ENCODE data around the gene ARHGEF4.

DNA sequence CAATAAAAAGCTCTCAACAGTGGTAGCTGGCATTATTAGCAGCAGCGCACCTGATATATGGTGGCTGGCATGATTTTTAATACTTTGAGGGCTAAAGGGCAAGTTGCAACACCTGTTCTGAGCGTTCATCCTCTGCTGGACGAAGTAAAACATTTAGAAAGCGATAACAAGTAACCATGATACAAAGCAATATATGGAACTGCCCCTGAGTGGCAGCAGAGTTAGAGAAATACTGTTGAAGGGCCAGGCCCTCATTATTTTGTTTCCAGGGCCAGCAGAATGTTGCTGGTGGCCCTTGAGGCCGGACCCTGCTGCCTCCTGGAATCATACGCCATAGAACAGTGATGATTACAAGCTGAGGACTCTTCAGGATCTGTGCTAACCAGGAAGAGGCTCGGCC lies 47.8 kb downstream of the ARHGEF4 start:
- TF ChIP-seq EZH2 (IDR thresholded peaks at IDR 0.05; ENCODE audit: borderline replicate concordance, low read depth, low read length, severe bottlenecking), result no peak
- no peak for TF ChIP-seq CTCF (IDR thresholded peaks at IDR 0.05; ENCODE audit: extremely low read depth in 1 of 2, insufficient read depth in 1 of 2, low read depth in 1 of 2, low read length in 2 of 2)
- TF ChIP-seq POLR2AphosphoS5 (IDR thresholded peaks at IDR 0.05; ENCODE audit: insufficient read depth, low read depth, low read length), result no peak
- TF ChIP-seq POLR2A (IDR thresholded peaks at IDR 0.05; ENCODE audit: low read depth, low read length), result no peak
- no peak for TF ChIP-seq MAX (IDR thresholded peaks at IDR 0.05; ENCODE audit: insufficient read depth, insufficient read length)
- no peak for TF ChIP-seq JUN (IDR thresholded peaks at IDR 0.05; ENCODE audit: borderline replicate concordance, insufficient read depth, insufficient read length, low read depth)
- TF ChIP-seq GATA2 (IDR thresholded peaks at IDR 0.05; ENCODE audit: insufficient read depth, insufficient read length, low read depth, low read length), result no peak
- TF ChIP-seq MYC (IDR thresholded peaks at IDR 0.05; ENCODE audit: low read depth, low read length), result no peak

Data from endothelial cell of umbilical vein (primary cell).